GM06990 (cell line): ENCODE measurements around the gene ATP1A3.

Source experiments
- DNase-seq: peaks from one replicate; pipeline ENCODE4 v3.0.0-alpha.2; 2011; ENCODE audit not compliant: insufficient read length; ENCODE audit errors: extremely low read depth
- H3K27me3 ChIP-seq: replicated peaks from 2 replicates; pipeline ENCODE4 v1.6.0; 2011; ENCODE audit warnings: low read length; ENCODE audit not compliant: control insufficient read depth, insufficient read depth
- H3K36me3 ChIP-seq: 2 replicates; pipeline ENCODE4 v1.5.1; 2011; ENCODE audit warnings: low read length; ENCODE audit not compliant: control insufficient read depth, insufficient read depth
- H3K4me3 ChIP-seq: replicated peaks from 2 replicates; pipeline ENCODE4 v1.5.1; 2011; ENCODE audit warnings: low read depth, mild to moderate bottlenecking, control low read depth, low read length
- TF ChIP-seq, protein P1 (sequence below): IDR thresholded peaks from 2 replicates; pipeline ENCODE4 v1.5.1; 2011; ENCODE audit warnings: low read length, control low read depth, mild to moderate bottlenecking, inconsistent platforms; ENCODE audit not compliant: insufficient read depth, poor library complexity, severe bottlenecking

Gene ATP1A3

DNA sequence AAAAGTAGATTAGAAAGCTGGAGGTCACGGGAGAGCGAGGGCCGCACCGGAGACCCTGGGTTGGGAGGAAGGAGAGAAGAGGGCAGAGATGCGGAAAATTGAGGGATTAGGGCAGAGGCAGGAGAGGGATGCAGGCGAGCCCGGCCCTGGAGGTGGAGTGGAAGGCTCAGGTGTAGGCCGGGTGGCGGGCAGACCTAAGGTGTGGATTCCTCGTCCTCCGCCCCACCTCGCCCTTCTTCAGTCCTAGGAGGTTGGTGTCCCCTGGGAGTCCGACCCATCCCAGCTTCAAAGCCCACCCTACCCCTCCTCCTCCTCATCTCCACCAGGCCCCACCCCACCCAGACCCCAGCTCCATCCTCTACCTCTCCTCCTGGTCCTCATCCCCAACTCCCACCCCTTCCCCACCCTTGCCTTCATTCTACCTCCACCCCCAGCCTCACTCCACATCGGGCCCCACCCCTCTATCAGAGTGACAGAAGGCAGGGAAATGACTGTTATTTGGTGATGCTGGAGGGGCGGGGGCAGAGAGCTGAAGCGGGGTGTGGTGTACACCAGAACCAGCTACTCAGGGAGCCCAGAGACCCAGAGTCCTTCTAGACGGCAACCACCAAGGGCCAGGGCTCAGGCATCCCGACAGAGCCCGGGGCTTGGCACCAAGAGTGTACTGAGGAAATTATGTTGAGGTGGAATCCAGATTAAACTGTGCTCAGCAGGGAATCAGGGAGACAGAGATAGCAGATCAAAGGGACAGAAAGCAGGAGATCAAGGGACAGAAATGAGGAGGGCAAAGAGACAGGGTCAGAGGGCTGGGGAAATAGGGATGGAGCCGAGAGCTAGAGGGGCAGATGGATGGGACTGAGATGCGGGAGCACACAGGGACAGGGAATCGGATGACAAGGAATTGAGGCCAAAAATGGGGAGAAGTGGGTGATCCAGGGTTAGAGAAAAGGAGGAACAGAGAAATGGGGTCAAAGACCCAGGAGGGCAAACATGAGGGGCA, 72.2 kb downstream of the ATP1A3 start:
- Histone ChIP-seq H3K4me3 (no peak overlapping the region), H3K27me3 (no peaks in the 10 kb centered on the region; the same call in 1 of the 2 replicates), H3K36me3 (no peaks in the 10 kb centered on the region)
- no peak for DNase-seq
- TF ChIP-seq, protein P1, sequence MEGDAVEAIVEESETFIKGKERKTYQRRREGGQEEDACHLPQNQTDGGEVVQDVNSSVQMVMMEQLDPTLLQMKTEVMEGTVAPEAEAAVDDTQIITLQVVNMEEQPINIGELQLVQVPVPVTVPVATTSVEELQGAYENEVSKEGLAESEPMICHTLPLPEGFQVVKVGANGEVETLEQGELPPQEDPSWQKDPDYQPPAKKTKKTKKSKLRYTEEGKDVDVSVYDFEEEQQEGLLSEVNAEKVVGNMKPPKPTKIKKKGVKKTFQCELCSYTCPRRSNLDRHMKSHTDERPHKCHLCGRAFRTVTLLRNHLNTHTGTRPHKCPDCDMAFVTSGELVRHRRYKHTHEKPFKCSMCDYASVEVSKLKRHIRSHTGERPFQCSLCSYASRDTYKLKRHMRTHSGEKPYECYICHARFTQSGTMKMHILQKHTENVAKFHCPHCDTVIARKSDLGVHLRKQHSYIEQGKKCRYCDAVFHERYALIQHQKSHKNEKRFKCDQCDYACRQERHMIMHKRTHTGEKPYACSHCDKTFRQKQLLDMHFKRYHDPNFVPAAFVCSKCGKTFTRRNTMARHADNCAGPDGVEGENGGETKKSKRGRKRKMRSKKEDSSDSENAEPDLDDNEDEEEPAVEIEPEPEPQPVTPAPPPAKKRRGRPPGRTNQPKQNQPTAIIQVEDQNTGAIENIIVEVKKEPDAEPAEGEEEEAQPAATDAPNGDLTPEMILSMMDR, result no peak

DNA sequence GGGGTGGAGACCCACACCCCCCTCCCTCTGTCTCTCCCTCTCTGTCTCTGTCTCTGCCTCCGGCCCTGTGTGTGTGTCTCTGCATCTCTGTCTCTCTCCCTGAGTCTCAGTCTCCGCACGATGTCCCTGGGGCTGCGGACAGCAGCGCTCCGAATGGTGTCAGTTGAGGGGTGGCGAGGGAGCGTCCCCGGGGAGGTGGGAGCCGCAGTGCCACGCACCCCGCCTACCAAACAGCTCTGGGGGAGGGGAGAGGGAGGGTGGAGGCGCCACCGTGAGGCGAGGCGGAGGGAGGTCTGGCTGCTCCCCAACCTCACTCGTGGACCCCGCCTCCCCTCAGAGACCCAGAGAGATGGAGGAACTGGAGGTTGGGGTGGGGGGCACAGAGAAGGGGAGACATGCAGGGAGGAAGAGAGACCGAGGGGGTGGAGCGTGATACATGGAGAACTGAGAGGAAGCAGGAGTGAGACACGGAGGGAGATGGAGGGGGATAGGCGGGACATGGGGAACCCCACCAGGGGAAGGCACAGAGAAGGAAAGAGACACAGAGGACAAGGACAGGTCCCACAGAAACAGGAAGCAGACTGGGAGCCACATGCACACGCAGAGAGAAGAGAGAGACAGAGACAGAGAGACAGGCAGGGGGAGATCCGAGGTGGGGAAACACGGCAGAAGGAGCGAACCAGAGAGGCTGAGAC, 73.0 kb downstream of the ATP1A3 start:
- TF ChIP-seq, protein P1, result no peak
- Histone ChIP-seq H3K27me3 (no peaks in the 10 kb centered on the region; the same call in 1 of the 2 replicates), H3K36me3 (no peaks in the 10 kb centered on the region), H3K4me3 (no peak overlapping the region)
- no peak for DNase-seq

DNA sequence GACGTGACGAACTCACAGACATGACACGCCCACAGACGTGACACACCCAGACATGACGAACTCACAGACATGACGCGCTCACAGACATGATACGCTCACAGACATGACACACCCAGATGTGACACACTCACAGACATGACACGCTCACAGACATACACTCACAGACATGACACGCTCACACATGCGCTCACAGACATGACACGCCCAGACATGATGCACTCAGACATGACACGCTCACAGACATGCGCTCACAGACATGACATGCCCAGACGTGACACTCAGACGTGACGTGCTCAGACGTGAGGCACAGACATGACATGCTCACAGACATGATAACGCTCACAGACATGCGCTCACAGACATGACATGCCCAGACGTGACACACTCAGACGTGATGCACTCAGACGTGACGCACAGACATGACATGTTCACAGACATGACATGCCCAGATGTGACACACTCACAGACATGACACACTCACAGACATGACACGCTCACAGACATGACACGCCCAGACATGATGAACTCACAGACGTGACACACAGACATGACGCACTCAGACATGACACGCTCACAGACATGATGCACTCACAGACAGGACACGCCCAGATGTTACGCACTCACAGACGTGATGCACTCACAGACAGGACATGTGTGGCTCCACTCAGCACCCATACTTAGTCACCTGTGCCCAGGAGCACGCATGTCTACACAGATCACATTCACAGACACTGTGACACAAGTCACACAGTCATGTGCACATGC, 73.9 kb downstream of the ATP1A3 start:
- TF ChIP-seq, protein P1, result no peak
- DNase-seq, result no peak
- H3K36me3 ChIP-seq, result no peaks in the 10 kb centered on the region
- no peak overlapping the region for H3K4me3 ChIP-seq
- H3K27me3 ChIP-seq, result no peaks in the 10 kb centered on the region; the same call in none of the 2 replicates

DNA sequence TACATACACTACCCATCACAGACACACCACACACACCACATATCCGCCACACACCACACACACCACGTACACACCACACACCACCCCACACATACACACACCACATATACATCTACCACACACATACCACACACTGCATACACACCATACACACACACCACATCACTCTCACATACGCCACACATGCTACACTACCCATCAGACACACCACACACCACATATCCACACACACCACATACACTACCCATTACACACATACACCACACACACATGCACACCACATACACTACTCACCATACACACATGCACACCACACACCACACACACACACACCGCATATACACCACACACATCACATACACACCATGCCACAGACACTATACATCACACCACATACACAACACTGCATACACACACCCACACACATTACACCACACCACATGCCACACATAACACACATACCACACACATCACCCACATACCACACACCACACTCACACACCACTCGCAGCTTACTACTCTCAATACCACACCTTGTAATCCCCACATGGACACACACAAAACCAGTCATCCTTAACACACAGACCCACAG, 75.3 kb downstream of the ATP1A3 start:
- H3K4me3 ChIP-seq, result no peak overlapping the region
- H3K27me3 ChIP-seq, result no peaks in the 10 kb centered on the region; the same call in none of the 2 replicates
- TF ChIP-seq, protein P1, result no peak
- no peak for DNase-seq
- H3K36me3 ChIP-seq, result no peaks in the 10 kb centered on the region

DNA sequence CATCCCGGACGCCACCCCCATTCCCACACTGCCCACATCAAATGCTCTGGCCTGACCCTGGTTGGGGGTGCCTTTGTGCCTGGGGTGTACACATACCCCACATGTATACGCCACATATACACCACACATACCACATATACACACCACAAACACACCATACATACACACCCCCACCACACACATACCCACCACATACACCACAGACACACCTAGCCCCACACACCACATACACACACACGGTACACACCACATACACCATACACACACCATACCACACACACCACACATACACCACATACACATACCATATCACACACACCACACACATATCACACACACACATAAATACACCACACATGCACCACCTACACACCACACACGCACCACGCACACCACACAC, 75.9 kb downstream of the ATP1A3 start:
- no peak for DNase-seq
- Histone ChIP-seq H3K27me3 (peaks cover 2% of the 10 kb centered on the region), H3K36me3 (no peaks in the 10 kb centered on the region), H3K4me3 (no peak overlapping the region)
- TF ChIP-seq, protein P1, result no peak
